GM21526 (cell line): ENCODE results near the gene S100A12.

Experiments
- ATAC-seq: cut with Tn5 transposase; IDR thresholded peaks from one replicate; pipeline ENCODE4 v1.9.1; 2021; ENCODE audit warnings: moderate library complexity; ENCODE audit not compliant: unreplicated experiment, low FRiP score

S100A12 gene

GRCh38 chr1:153397051-153397923 is 21.9 kb upstream of the S100A12 start:
- ATAC-seq, result no peak

DNA sequence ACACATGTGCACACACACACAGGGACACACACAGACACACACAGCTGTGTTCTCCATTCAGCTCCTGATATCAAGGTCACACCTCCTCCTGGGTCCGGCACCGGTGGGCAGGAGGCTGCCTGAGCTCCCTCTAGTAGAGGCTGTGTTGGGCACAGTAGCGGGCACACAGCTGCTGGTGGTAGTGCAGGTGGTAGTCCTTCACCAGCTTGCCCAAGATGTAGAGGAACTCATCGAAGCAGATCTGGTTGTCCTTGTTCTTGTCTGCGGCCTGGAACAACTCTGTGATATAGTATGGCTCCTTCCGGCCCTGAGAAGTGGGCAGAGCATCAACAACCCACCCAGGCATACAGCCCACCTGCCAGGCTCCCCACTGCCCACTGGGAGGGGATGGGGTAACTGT is 21.0 kb upstream of the S100A12 start:
- no peak for ATAC-seq

DNA sequence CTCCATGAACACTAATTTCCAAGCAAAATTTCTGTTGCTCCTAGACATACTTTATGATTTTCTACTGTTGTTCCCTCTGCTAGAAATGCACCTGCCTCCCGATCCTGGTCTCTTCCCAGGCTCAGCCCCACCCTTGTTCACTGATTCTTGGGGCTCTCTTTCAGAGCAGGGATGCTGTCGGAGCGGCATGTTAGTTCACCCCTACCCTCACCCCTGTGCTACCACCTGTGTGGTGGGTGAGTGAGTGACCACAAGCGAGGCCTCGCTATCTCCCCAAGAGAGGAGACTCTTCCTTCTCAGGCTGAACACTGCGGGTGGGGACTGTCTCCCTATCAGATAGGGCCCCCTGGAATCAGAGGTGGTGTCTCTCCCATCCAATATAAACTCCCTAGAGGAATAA is 20.4 kb upstream of the S100A12 start:
- ATAC-seq, result no peak

DNA sequence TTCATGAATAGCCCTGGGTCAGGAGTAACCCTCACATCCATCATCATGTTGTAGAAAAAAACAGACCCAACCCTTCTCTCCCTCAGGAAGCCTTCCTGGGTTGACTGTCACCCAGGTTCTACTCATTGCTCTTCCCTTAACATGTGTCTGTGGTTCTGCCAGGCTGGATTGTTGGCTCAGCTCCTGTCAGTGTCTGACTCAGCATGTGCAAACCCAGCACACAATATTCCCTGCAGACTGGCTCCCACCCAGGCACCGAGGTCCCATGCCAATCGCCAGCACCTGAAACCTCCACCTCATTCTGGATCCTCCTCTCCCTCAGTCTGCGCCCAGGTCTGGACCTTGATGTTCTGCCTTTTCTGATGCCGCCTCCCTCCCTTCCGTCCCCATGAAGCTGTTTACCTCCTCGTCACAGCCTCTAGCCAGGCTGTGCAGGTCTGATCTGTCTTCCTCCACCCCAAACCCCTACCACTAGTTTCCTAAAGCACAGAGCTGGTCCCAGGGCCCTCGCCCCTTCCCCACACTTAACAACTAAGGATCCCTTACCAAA is 19.8 kb upstream of the S100A12 start:
- ATAC-seq, result no peak

GRCh38 chr1:153394391-153394790 is 19.0 kb upstream of the S100A12 start:
- no peak for ATAC-seq

DNA sequence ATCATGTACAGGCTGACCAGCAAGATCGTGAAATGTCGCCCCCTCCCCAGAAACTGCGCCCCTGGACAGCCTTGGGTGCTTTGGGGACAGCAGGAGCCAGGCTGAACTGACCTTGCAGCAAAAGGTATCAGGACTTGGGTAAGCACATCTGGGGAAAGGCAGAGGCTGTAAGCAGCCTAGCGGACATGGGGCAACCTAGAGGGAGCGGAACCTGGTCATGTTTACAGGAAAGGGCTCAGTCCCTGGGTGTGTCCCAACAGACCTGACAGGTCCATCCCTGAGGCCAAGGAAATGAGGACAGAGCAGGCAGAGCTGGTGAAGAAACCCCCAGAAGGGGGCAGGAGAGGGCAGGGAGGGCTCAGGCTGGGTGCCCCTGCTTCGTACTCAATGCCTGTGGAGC is 18.5 kb upstream of the S100A12 start:
- ATAC-seq, result no peak

DNA sequence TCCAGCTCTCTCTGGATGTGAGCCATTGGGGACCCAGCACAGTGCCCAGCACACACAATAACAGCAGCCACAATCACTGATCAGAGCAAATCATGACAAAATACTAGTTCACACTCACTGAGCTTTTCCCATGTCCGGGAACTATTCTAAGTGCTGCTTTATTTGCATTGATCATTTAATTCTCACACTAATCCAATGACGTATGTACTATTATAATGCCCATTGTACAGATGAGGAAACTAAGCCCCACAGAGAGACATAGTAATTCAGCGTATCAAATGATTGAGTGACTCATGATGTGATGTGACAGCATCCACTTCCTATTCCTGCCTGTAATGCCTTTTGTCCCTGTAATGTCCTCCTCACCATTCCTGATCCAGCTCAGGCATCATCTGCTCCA is 17.4 kb upstream of the S100A12 start:
- ATAC-seq, result no peak

DNA sequence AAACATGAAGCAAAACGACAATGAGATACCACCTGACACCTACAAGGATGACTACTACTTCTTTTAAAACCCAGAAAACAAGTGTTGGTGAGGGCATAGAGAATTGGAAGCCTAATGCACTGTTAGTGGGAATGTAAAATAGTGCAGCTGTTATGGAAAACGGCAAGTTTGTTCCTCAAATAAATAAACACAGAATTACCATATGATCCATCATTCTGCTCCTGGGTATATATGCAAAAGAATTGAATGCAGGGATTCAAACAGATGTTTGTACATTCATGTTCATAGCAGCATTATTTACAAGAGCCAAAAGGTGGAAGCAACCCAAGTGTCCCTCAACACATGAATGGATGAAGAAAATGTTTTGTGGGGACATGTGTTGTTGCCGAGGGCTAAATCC is 16.8 kb upstream of the S100A12 start:
- no peak for ATAC-seq

- ATAC-seq, result no peak
Measured at GRCh38 chr1:153390938-153391710, 15.7 kb upstream of the S100A12 start, which contains the start of gene S100A8. Gene S100A8 (minus strand): TSS chr1:153391073. CDS start chr1:153390535, 538 bp downstream.

- no peak for ATAC-seq
Measured at GRCh38 chr1:153389973-153390879, 14.8 kb upstream of the S100A12 start.

- no peak for ATAC-seq
Measured at GRCh38 chr1:153389401-153389800, 14.0 kb upstream of the S100A12 start.

DNA sequence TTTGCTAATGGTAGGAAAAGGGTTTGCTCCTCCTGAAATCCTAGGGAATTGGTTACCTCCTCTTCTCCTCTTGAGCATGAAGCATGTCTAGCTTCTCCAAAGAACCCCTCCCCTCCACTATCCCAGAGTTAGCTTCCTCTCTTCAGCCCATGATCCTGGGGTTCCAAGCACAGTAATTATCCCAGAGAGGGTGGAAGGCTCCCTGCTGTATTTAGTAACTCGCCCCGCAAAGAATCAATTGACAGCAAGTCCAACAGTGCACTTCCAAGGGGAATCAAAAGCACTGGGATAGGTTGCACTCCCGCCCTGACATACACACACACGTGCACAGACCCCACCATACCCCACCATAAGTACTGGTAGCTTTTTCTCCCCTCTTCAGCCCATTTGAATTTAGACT is 12.4 kb upstream of the S100A12 start:
- no peak for ATAC-seq

DNA sequence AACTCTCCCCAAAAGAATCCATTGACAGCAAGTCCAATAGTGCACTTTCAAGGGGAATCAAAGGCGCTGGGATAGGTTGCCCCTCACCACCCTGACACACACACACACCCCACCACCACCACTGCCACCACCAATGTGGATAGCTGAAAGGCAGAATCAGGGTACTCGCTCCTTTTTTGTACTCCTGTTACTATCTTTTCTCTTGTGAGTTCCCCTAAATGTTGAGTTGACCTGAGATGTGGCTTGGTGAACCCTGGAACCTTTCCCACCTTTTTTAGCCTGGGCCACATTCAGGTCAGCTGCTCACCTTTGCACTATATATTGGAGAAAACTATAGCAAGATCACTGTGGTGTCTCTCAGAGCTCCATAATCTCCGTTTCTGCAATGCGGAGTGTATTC is 11.6 kb upstream of the S100A12 start:
- no peak for ATAC-seq

GRCh38 chr1:153386500-153386901 is 11.1 kb upstream of the S100A12 start:
- no peak for ATAC-seq

DNA sequence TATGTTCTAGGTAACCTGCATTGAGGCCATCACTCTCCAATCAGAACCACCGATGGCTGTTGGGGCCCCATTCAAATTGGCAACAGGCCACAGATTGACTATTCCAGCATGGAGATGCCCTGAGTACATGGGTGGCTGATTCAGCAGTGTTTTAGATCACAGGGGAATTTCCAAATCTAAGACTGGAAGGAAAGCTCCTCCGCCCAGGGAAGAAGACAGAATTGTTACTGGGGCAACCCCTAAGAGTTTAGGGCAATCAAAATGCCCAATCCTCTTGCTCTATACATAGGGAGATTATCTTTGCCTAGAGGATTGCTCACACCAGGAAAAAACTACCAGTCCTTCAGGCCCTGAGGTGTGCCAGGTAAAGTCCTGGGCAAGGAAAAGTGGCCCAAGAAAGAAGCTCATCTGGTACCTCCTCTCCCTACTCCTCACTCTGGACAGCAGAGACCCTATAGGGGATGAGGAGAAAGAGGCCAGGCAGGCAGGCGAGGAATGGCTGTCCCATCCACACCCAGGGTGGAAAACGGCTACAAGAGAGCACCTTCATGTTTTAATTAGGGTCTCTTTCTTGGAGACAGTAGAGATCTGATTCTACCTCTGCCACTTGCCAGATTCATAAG is 9.6 kb upstream of the S100A12 start:
- no peak for ATAC-seq

- ATAC-seq, result no peak
Measured at GRCh38 chr1:153380711-153381110, 5.3 kb upstream of the S100A12 start.

GRCh38 chr1:153379591-153379990 is 4.2 kb upstream of the S100A12 start:
- ATAC-seq, result no peak

DNA sequence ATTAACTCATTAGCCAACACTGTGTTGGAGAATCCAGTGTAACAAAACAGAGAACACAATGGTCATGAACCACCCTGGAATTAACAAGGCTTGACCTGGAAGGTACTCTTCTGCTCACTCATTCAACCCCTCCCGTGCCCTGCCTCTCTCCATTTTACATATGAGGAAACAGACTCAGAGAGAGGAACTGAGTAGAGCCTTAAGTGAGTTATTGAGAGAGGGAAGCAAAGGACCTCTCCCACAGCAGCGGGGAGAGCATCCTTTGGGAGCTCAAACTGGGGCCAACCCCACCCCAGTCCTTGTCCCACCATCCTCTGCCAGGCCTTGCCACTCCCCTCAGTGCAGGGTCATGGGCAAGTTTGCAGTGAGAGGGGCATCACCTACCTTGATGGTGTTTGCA is 1.4 kb downstream of the S100A12 start:
- ATAC-seq, result no peak

DNA sequence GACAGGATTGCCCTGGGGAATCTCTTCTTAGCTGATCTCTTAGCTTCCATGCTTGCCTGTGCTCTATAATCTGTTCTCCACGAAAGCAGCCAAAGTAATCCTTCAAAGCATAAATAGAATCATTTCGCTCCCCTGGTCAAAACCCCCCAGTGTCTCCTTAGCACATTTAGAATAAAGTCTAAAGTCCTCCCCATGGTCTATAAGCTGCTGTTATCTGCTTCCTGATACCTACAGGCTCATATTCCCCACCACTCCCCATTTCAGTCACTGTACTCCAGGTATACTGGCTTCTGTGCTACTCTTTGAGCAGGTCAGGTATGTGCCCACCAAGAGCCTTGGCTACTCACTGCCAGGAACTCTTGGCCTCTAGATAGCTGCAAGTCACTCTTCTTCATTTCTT is 2.9 kb downstream of the S100A12 start:
- ATAC-seq, result no peak

GRCh38 chr1:153371231-153371630 is 4.2 kb downstream of the S100A12 start:
- ATAC-seq, result no peak
